ENCODE data around the gene TMPRSS2.

The TMPRSS2 gene

GRCh38 chr21:41511858-41512257 is 3.9 kb upstream of the TMPRSS2 start:
- intact Hi-C loops (cut with DNase I): no loop called here
- DNase-seq: no peak

- no peak for DNase-seq
Observed at GRCh38 chr21:41510500-41510899, 2.5 kb upstream of the TMPRSS2 start.

GRCh38 chr21:41509733-41510132 is 1.8 kb upstream of the TMPRSS2 start:
- intact Hi-C loops (cut with DNase I): no loop called here
- DNase-seq: no peak

More at GRCh38 chr21:41510500-41510899, 2.5 kb upstream of the TMPRSS2 start:
- intact Hi-C loops (cut with DNase I): no loop called here

GRCh38 chr21:41509145-41509496 is 1.2 kb upstream of the TMPRSS2 start:
- intact Hi-C loops (cut with DNase I): no loop called here
- no peak for DNase-seq

- DNase-seq: no peak
- intact Hi-C loops (cut with DNase I): no loop called here
Observed at GRCh38 chr21:41508415-41509144, 622 bp upstream of the TMPRSS2 start.

- intact Hi-C loops (cut with DNase I): no loop called here
- no peak for DNase-seq
Observed at GRCh38 chr21:41506611-41507520, 1.1 kb downstream of the TMPRSS2 start.

GRCh38 chr21:41506005-41506594 is 1.9 kb downstream of the TMPRSS2 start:
- intact Hi-C loops (cut with DNase I): no loop called here
- no peak for DNase-seq

- DNase-seq: no peak
- intact Hi-C loops (cut with DNase I): no loop called here
Observed at GRCh38 chr21:41504030-41504429, 3.9 kb downstream of the TMPRSS2 start.

- DNase-seq: no peak
- intact Hi-C loops (cut with DNase I): no loop called here
Observed at GRCh38 chr21:41503331-41503730, 4.6 kb downstream of the TMPRSS2 start.

- intact Hi-C loops (cut with DNase I): no loop called here
- DNase-seq: no peak
Observed at GRCh38 chr21:41501919-41502318, 6.0 kb downstream of the TMPRSS2 start.

- DNase-seq: no peak
- intact Hi-C loops (cut with DNase I): no loop called here
Observed at GRCh38 chr21:41500931-41501381, 7.0 kb downstream of the TMPRSS2 start.

GRCh38 chr21:41500363-41500762 is 7.6 kb downstream of the TMPRSS2 start:
- intact Hi-C loops (cut with DNase I): no loop called here
- DNase-seq: no peak

- intact Hi-C loops (cut with DNase I): no loop called here
- DNase-seq: no peak
Observed at GRCh38 chr21:41499920-41500319, 8.0 kb downstream of the TMPRSS2 start.

GRCh38 chr21:41497788-41498187 is 10.2 kb downstream of the TMPRSS2 start:
- intact Hi-C loops (cut with DNase I): no loop called here
- DNase-seq: no peak

- intact Hi-C loops (cut with DNase I): no loop called here
- DNase-seq: no peak
Observed at GRCh38 chr21:41497008-41497407, 10.9 kb downstream of the TMPRSS2 start.

GRCh38 chr21:41494242-41494641 is 13.7 kb downstream of the TMPRSS2 start:
- no peak for DNase-seq
- intact Hi-C loops (cut with DNase I): no loop called here

- intact Hi-C loops (cut with DNase I): no loop called here
- no peak for DNase-seq
Observed at GRCh38 chr21:41491412-41491811, 16.5 kb downstream of the TMPRSS2 start.

GRCh38 chr21:41490330-41490729 is 17.6 kb downstream of the TMPRSS2 start:
- no peak for DNase-seq
- intact Hi-C loops (cut with DNase I): no loop called here

GRCh38 chr21:41489329-41489728 is 18.6 kb downstream of the TMPRSS2 start:
- intact Hi-C loops (cut with DNase I): no loop called here
- DNase-seq: no peak

GRCh38 chr21:41488080-41488479 is 19.9 kb downstream of the TMPRSS2 start:
- DNase-seq: no peak
- intact Hi-C loops (cut with DNase I): no loop called here
